Gastrocnemius medialis (tissue), 4 donors: Measurements from ENCODE around the gene DENND4B.
"Not testable (repeated sequence)": the region's sequence is repeated elsewhere in the genome, so short reads cannot be mapped to it uniquely, and the experiment has no call there.

Source experiments
- POLR2A ChIP-seq, 2 donors: fragments of 450-650 bp; IDR thresholded peaks; one replicate each; pipeline ENCODE4 v1.6.1; 2017; ENCODE audit warnings: antibody characterized with exemption in 2 of 2, mild to moderate bottlenecking in 2 of 2, moderate library complexity in 2 of 2
- TF ChIP-seq, protein P1 (sequence below), 5 experiments: fragments of 450-650 bp in 3 of 5; fragments of 200-600 bp in 2 of 5; sonication (generic) in 2 of 5; IDR thresholded peaks in 4 of 5; conservative IDR thresholded peaks in 1 of 5; 1 replicate in 4 of 5; 2 replicates in 1 of 5; pipeline ENCODE4 v1.5.1; 2016 to 2019; ENCODE audit warnings: antibody characterized with exemption in 5 of 5, mild to moderate bottlenecking in 3 of 5, moderate library complexity in 3 of 5

DNA sequence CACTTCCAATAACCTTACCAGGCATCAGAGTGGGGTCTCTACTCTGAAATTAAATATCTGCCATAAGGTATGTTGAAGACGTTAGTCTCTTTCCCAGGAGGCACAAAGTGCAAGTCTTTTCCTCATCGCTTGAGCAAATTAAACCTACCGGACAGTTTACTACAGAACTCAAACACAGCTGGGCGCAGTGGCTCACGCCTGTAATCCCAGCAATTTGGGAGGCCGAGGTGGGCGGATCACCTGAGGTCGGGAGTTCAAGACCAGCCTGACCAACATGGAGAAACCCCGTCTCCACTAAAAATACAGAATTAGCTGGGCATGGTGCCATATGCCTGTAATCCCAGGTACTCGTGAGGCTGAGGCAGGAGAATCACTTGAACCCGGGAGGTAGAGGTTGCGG lies 32.6 kb upstream of the DENND4B start:
- TF ChIP-seq, protein P1, sequence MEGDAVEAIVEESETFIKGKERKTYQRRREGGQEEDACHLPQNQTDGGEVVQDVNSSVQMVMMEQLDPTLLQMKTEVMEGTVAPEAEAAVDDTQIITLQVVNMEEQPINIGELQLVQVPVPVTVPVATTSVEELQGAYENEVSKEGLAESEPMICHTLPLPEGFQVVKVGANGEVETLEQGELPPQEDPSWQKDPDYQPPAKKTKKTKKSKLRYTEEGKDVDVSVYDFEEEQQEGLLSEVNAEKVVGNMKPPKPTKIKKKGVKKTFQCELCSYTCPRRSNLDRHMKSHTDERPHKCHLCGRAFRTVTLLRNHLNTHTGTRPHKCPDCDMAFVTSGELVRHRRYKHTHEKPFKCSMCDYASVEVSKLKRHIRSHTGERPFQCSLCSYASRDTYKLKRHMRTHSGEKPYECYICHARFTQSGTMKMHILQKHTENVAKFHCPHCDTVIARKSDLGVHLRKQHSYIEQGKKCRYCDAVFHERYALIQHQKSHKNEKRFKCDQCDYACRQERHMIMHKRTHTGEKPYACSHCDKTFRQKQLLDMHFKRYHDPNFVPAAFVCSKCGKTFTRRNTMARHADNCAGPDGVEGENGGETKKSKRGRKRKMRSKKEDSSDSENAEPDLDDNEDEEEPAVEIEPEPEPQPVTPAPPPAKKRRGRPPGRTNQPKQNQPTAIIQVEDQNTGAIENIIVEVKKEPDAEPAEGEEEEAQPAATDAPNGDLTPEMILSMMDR (IDR thresholded peaks at IDR 0.05 in 4 of 5, conservative IDR thresholded peaks at IDR 0.05 in 1 of 5) = not testable (repeated sequence)
- not testable (repeated sequence) for TF ChIP-seq POLR2A (IDR thresholded peaks at IDR 0.05)
